OCI-M1 (cell line): ENCODE data around the gene PRM3.

Source experiments
- DNase-seq: peaks from one replicate; lab custom pipeline; 2025; lab: John Stamatoyannopoulos, UW

PRM3 gene

DNA sequence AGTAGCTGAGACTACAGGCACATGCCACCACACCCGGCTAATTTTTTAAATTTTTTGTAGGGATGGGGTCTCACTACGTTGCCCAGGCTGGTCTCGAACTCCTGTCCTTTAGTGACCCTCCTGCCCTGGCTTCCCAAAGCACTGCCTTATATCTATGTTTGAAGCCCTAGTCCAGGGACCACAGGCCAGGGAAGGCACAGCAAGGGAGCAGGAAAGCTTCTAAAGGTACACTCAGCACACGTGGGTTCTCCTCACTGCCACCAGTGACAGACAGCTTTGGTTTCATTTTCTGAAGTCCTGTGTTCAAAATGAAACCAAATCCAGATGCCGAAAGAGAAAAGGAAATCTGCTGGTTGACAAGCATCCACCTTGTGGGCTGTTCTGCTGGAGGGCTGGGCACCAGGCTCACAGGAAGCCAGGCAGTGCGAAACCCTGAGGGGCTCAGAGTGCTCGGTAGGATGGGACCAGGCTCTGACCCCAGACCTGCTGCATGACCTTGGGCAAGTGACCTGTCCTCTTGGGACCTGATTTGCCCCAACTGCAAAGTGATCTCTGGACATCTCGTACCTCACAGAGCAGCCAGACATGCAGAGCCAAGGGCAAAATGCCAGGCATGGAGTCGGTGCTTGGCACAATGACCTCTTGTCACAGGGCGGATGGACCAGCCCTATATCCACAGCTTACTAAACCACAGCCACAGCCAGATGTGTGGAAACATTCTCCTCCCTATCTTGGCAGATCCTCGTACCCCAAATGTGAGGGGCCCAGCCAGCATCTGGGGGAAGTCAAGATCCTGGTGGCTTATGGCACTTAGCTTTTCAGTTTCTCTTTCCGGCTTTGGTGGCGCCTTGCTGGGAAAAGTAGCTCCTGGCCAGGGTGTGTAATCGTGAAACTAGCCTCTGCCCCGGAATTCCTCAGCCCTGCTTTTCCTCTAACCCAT, 14.6 kb downstream of the PRM3 start:
- peak; percentile 37 for DNase-seq

GRCh38 chr16:11257131-11257938, 16.1 kb downstream of the PRM3 start:
- DNase-seq: peak; percentile 92

DNA sequence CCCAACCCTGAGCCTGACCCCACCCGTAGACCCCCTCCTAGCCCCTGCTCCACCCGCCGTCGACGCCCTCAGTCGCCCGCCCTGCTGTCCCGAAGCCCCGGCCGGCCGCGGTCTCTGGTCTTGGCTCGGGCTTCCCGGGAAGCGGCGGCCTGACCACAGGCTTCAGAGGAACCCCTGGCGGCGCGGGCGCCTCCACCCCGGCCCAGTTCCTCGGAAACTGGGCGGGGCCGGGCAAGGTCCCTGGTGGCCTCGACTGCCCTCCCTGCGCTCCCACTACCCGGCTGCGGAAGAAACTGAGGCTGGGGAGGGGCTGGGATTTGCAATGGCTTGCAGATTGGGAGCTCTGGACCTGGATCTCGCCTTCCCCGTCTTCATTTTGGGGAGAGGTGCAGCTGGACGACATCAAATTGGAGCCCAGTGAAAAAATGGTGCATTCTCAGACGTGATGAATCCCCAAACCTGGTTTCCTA, 16.7 kb downstream of the PRM3 start:
- peak; percentile 82 for DNase-seq

GRCh38 chr16:11255737-11256660, 17.4 kb downstream of the PRM3 start, which contains the start of gene SOCS1:
Gene SOCS1, minus strand, starts transcription at chr16:11256204. Its CDS starts 726 bp downstream, at chr16:11255478.
- DNase-seq: peak; percentile 94

GRCh38 chr16:11254913-11255736, 18.3 kb downstream of the PRM3 start:
- DNase-seq: peak; percentile 36

DNA sequence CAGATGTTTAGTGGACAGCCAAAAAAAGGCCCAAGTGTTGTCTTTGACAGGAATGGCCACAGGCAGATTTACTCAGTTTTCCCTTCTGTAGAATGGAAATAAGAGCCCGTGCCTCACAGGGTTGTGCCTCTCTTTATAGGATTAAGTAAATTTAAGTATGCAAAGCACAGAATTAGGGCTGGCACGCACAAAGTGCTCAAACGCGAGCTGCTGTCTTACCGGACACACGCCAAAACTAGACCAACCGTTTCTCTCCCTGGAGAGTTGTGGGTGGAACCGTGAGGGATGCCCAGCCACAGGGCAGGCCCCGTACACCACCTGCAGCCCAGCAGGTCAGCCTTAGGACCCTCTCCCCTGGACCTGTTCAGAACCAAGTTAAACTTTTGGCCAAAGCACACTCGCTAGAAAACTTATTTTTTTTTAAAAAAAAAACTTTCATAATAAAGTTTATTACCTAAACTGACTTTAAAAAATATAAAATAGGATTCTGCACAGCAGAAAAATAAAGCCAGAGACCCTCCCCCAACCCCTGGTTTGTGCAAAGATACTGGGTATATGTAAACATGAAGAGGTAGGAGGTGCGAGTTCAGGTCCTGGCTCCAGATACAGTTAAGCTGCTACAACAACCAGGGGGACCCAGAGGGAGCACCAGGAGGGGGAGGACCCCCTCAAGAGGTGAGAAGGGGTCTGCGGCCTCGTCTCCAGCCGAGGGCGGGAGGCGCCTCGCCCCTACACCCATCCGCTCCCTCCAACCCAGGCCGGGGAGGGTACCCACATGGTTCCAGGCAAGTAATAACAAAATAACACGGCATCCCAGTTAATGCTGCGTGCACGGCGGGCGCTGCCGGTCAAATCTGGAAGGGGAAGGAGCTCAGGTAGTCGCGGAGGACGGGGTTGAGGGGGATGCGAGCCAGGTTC, 19.2 kb downstream of the PRM3 start:
- DNase-seq: no peak

DNA sequence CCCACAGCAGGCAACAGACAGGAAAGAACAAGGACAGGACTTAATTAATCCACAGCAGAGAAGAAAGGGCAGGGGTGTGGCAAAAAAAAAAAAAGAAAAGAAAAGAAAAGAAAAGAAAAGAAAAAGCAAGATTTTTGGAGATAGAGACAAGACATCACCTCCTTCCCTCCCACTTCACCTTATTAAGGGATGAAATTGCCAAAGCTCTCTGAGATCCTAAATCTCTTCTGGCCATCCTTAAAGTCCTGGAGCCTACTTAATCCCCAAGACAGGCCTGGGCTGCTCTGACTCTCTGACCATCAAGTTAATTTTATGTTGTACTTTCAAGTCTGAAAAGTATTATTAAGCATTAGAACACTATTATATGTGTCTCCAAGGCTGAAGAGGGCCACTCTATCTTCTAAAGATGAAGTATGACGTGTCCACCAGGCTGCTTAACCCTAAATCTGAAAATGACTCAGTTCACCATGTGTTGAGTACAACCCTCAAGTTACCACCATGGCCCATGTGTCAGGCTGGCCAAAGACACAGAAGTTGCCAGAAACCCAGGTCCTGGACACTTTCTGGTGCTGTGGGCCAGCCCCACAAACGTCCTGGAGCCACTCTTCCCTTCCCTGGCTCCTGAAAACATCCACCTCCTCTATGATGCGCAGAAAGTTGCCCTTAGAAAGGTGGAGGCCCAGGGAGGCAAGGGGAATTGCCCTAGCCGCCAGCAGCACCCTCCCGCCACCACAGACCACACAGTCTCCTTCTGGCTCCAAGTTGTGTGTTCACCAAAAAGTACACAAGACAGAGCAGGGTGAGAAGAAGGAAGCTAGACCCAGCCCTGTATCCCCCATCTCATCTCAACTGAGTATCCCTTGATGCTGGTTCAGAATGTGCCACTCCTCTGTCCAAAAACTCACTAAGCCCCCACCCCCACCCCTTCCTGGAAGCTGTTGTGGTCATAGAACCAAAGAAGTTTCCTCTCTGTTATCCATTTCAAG, 20.1 kb downstream of the PRM3 start:
- peak; percentile 69 for DNase-seq

DNA sequence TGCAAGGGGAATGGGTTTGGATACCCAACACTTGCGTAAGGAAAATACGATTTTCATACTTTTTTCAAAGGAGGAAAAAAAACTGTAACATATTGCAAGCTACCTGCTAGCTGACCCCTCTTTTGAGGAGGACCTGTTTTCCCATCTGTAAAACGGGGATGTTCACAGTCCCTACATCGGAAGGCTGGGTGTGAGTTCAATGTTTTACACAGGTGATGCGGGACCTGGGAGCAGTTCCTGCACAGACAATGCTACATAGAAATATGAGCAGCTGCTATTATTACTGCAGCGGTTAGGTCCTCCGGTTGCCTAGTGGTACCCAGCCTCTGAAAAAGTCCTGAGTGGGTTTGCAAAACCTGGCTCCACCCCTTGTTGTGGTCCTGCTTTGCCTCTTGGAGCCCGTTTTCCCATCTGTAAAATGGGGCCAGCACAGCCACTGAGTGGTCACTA, 20.9 kb downstream of the PRM3 start:
- DNase-seq: peak; percentile 48

DNA sequence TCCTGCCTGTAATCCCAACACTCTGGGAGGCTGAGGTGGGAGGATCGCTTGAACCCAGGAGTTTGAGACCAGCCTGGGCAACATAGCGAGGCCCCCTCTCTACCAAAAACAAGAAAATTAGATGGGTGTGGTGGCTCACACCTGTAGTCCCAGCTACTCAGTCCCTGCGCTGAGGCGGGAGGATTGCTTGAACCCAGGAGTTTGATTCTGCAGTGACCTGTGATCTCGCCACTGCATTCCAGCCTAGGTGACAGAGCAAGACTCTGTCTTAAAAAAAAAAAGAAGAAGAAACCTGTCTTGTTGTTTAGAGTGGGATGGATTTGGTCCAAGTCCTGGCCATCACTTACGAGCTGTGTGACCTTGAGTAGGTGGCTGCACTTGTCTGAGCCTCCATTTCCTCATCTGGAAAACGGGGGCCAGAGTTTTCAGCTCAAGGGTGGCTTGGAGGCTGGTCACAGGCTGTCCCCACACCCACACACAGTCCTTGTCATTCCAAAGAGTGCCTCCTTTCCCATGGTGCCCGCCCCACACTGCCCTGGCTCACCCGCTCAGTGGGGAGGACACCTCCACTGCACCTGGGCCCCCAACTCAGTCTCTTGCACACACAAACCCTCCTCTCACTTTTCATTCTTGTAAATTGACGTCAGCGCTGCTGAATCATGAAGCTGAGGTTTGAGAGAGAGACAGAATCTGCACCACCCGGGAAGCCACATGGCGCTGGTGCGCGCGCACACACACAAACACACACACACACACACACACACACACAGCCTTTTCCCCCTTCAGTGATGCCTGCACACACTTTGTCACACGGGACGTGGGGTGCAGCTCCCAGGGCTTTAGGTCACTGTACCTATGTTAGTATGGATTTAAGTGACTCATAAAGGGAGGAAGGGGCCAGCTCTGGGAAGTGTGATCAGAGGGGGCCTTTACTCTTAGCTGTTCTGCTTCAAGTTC, 21.6 kb downstream of the PRM3 start:
- peak; percentile 72 for DNase-seq

DNA sequence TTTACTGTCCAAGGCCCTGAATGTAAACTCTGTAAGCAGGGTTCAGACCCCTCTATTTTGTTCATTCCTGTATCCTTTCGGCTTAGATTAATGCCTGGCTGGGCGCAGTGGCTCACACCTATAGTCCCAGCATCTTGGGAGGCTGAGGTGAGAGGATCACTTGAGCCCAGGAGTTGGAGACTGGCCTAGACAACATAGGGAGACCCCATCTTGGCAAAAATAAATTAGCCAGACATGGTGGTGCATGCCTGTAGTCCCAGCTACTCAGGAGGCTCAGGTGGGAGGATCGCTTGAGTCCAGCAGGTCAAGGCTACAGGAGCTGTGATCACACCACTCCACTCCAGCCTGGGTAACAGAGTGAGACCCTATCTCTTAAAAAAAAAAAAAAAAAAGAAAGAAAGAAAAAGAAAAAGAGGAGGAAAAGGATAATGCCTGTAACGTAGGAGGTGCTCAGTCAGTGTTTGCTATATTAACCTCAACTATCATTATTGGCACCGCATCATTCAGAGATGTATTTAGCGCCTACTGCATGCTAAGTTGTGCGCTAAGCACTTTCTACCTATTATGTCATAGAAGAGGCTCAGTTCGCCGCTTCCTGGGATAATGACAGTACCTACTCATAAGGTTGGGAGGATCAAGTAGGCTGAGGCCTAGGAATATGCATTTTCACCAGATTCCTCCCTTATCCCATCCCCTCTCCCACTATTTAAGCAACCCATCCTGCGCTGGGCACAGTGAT, 22.5 kb downstream of the PRM3 start:
- no peak for DNase-seq

DNA sequence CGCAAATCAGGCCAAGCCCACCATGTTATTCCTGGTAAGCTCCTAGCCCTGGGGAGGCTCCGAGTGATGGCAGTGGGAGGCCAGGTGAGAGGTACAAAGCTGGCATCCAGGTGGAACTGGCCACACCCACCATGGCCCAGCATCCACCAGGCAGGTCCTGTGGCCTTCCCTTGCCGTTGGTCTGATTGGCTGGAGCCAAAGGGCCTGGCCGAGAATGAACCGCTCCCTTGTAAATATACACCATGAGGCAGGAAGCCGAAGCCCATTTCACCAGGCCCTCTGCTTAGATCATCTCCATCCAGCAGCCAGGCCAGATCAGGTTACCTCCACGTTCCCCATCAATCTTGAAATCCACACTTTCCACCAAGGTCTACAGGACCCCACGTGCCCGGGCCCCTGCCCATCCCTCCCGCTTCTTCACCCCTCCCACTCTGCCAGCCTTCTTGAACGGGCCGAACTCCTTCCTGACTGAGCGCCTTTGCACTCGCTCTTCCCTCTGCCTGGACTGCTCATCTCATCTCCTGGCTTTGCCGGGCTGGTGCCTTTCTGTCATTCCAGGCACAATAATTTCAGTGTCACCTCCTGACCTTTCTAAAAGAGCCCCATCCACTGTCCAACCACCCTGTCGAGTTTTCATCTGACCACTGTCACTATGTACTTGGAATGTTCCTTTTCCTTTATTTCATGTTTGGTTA, 23.2 kb downstream of the PRM3 start:
- no peak for DNase-seq

DNA sequence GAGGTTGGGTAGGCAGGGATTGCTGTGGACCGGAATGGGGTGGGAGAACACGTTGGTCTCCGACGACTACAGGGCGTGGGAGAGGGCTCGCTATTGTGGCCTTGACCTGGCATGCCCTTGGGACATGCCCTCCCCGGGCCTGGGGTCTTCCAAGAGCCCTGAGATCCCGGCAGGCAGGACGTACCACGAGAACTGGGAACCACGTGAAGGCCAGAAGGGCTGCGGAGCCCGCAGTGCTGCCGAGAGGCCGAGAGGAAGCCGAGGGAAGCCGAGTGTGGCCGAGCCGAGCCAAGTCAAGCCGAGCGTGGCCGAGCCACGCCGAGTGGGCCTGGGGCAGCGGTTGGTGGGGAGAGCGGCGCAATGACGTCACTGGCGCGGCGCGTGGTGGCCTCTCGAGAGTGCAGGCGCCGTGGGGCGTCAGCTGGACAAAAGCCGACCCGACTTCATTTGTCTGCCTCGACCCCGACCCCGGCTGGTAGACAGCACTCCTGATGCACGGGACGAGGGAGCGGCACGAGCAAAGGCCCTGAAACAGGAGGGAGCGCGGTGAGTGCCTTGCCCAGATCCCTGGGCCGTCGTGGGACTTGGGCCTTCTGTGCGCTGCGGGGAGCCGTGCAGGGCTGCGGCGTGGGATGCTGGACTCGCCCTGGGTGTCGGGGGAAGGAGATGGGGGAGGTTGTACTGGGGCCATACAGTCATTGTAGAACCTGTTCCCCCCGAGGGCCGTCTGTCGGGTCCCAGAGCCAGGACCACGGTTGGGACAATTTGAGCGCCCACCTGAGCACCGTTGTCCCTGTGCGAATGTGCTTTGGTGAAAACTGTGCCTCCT, 24.0 kb downstream of the PRM3 start:
- DNase-seq: no peak

DNA sequence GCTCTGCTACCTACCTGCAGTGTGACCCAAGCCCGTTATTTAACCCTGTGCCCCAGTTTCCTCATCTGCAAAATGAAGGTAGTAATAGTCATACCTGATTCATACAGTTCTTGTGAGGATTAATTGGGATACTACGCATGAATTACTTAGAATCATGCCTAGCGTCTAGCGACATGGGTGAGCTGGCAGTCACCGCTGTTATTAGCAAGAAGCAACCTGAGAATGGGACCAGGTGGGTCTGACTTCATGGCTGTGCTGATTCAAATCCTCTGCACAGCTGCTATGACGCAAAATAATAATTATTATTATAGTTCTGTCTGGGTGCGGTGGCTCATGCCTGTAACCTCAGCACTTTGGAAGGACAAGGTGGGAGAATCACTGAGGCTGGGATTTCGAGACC, 25.3 kb downstream of the PRM3 start:
- DNase-seq: no peak

DNA sequence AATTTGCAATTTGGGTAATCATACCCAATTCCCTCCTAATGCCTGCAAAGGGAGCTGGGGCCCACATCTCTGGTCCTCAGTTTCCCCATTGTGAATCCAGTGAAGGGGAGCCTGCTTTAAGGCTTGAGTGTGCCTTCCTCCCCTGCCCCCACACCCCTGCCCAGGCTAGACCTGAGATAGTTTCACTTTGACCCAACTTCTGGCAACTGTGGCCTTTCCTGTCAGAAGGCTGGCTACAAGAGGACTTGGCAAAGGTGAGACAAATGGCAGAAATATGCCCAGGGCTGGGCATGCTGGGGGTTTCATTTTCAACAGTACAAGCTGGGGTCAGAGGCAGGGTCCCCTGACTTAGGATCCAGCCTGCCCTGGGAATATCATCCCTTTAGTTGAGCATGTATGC, 27.4 kb downstream of the PRM3 start:
- DNase-seq: peak; percentile 20

GRCh38 chr16:11245222-11245737, 28.1 kb downstream of the PRM3 start:
- DNase-seq: no peak
